ENCODE results near the gene BCDIN3D. TPM values are rescaled to one million over a fixed set of nuclear protein-coding genes. Genes with fewer than 3 reads are reported as not detected.

BCDIN3D gene
- total RNA-seq, 1 donor from 2014 or later, result 5.3 TPM

DNA sequence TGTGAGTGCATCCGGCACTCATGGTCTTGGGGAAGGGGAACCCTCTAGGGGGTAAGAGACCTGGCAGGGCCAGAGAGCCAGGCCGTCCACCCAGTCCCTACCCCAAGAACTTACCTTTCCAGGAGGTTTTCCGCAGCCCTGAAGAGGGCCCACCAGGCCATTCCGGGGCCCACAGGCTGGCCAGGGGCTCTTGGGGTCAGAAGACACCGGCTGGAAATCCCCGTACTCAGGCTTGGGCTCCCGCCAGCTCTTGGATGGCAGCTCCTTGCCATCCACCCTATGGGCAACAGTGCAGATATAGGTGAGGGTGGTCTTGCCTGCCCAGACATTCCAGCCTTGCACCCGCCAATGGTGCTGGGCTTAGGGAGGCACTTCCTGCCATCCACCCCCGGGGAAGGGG, 49.3 kb downstream of the BCDIN3D start:
- no peak overlapping the region for H3K4me3 Mint-ChIP-seq (ENCODE audit: unreplicated experiment)

DNA sequence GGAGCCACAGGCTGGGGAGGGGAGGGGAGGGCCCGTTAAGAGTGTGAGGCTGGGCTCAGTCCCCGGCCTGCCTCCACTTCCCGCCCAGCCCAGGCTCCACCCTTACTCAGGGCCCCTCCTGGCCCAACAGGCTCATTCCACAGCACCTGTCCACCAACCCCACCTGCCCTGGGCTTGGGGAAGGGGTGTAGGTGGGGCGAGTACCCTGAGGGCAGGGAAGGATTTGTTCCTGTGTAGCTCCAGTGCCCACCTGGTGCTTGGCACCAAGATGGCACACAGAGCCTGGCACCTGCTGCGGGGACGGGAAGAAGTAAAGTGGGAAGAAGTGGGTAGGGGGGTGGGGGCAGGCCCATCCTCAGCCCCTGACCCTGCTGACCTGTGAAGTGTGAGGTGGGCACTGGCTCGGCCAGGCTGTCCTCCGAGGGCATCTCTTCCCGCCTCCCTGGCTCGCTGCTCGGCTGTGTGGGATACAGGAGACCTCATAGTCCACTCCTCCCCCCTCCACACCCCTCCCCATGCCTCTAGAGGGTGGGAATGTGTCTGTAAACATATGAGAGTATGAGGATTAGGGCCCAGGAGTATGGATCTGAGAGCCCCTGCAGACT, 49.8 kb downstream of the BCDIN3D start:
- H3K4me1 Mint-ChIP-seq (ENCODE audit: unreplicated experiment), result no peaks in the 10 kb centered on the region
- H3K27me3 Mint-ChIP-seq (ENCODE audit: unreplicated experiment), result no peaks in the 10 kb centered on the region
- peaks cover 10% of the 10 kb centered on the region for H3K36me3 Mint-ChIP-seq (ENCODE audit: unreplicated experiment)
- H3K9me3 Mint-ChIP-seq (ENCODE audit: unreplicated experiment), result no peaks in the 10 kb centered on the region
- no peak overlapping the region for H3K27ac Mint-ChIP-seq (ENCODE audit: unreplicated experiment)
- no peak overlapping the region for H3K4me3 Mint-ChIP-seq (ENCODE audit: unreplicated experiment)
- TF ChIP-seq, protein P1, sequence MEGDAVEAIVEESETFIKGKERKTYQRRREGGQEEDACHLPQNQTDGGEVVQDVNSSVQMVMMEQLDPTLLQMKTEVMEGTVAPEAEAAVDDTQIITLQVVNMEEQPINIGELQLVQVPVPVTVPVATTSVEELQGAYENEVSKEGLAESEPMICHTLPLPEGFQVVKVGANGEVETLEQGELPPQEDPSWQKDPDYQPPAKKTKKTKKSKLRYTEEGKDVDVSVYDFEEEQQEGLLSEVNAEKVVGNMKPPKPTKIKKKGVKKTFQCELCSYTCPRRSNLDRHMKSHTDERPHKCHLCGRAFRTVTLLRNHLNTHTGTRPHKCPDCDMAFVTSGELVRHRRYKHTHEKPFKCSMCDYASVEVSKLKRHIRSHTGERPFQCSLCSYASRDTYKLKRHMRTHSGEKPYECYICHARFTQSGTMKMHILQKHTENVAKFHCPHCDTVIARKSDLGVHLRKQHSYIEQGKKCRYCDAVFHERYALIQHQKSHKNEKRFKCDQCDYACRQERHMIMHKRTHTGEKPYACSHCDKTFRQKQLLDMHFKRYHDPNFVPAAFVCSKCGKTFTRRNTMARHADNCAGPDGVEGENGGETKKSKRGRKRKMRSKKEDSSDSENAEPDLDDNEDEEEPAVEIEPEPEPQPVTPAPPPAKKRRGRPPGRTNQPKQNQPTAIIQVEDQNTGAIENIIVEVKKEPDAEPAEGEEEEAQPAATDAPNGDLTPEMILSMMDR (IDR thresholded peaks at IDR 0.05), result no peak
- no peak for DNase-seq (ENCODE audit: extremely low spot score, unreplicated experiment)

More for the DNA sequence above, 49.3 kb downstream of the BCDIN3D start:
- Mint-ChIP-seq H3K27me3 (ENCODE audit: unreplicated experiment) (no peaks in the 10 kb centered on the region), H3K27ac (ENCODE audit: unreplicated experiment) (no peak overlapping the region), H3K9me3 (ENCODE audit: unreplicated experiment) (no peaks in the 10 kb centered on the region), H3K36me3 (ENCODE audit: unreplicated experiment) (peaks cover 10% of the 10 kb centered on the region), H3K4me1 (ENCODE audit: unreplicated experiment) (no peaks in the 10 kb centered on the region)
- TF ChIP-seq, protein P1 (IDR thresholded peaks at IDR 0.05), result no peak
- no peak for DNase-seq (ENCODE audit: extremely low spot score, unreplicated experiment)

DNA sequence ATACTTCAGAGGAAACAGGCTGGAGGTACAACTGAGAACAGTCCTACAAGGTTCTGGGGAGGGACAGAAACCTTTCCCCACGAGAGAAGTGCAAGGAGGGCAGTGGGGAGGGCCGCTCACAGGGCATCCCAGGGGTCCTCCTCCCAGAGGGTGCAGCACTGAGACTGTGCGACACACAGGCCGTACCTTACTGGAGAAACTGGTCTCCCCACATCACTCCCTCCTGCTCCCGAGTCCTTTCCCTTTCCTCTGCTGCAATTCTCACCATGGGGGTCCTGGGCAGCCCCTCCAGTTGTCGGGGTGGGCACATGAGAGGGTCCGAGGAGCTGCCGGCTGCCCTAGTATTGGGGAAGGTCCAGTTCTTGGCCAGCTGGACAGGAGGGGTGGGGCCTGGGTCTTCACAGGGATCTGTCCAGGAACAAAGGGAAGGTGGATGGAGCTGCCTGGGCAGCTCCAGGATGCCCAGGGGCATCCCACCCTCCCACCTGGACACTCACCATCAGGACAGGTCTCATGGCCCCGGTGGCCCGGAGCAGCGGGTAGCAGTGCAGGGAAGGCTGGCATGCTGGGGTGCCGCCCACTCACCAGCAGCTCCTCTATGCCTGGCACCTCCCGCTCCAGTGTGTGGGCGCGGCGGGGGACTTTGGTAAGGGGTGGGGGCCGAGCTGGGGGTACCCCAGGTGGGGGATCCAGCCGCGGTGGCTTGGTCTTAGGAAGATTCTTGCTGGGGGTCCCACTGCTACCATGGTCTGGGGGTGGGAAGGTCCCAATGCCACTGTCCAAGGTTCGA, 50.5 kb downstream of the BCDIN3D start:
- no peak overlapping the region for H3K4me3 Mint-ChIP-seq (ENCODE audit: unreplicated experiment)
- DNase-seq (ENCODE audit: extremely low spot score, unreplicated experiment), result no peak
- H3K4me1 Mint-ChIP-seq (ENCODE audit: unreplicated experiment), result no peaks in the 10 kb centered on the region
- no peaks in the 10 kb centered on the region for H3K27me3 Mint-ChIP-seq (ENCODE audit: unreplicated experiment)
- H3K36me3 Mint-ChIP-seq (ENCODE audit: unreplicated experiment), result peaks cover 13% of the 10 kb centered on the region
- H3K27ac Mint-ChIP-seq (ENCODE audit: unreplicated experiment), result no peak overlapping the region
- TF ChIP-seq, protein P1 (IDR thresholded peaks at IDR 0.05), result no peak
- peaks cover 5% of the 10 kb centered on the region for H3K9me3 Mint-ChIP-seq (ENCODE audit: unreplicated experiment)

DNA sequence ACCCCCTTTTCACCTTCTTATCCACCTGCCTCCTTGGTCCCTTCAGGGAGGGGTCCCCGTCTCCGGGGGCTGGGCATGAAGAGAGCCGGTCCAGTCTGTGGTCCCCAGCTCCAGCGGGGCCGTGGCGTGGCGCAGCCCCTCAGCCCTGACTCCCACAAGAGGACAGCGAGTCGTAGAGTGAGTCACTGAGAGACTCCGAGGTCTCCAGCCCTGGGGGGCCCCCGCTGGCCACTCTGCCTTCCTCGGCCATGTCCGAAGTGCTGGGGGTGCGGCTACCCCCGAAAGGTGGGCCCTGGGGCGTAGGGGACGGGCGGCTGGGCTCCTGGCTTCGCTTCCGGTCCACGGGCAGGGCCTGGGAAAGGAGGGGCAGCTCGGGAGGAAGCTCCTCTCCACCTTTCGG, 51.2 kb downstream of the BCDIN3D start:
- no peaks in the 10 kb centered on the region for H3K4me1 Mint-ChIP-seq (ENCODE audit: unreplicated experiment)
- TF ChIP-seq, protein P1 (IDR thresholded peaks at IDR 0.05), result no peak
- no peak overlapping the region for H3K4me3 Mint-ChIP-seq (ENCODE audit: unreplicated experiment)
- peaks cover 13% of the 10 kb centered on the region for H3K36me3 Mint-ChIP-seq (ENCODE audit: unreplicated experiment)
- H3K9me3 Mint-ChIP-seq (ENCODE audit: unreplicated experiment), result peaks cover 5% of the 10 kb centered on the region
- H3K27me3 Mint-ChIP-seq (ENCODE audit: unreplicated experiment), result no peaks in the 10 kb centered on the region
- H3K27ac Mint-ChIP-seq (ENCODE audit: unreplicated experiment), result no peak overlapping the region
- DNase-seq (ENCODE audit: extremely low spot score, unreplicated experiment), result no peak
